Uterus (tissue), 2 donors: ENCODE measurements around the gene WAC.

Source experiments
- CTCF ChIP-seq, 4 experiments: fragments of 200-600 bp in 2 of 4; fragments of 450-650 bp in 2 of 4; sonication (generic) in 2 of 4; IDR thresholded peaks; one replicate each; pipeline ENCODE4 v1.5.1; 2016 to 2019; ENCODE audit warnings: antibody characterized with exemption in 4 of 4, mild to moderate bottlenecking in 2 of 4, moderate library complexity in 1 of 4
- POLR2A ChIP-seq, 2 donors: fragments of 450-650 bp; IDR thresholded peaks; one replicate each; pipeline ENCODE4 v1.6.1; 2016; ENCODE audit warnings: antibody characterized with exemption in 2 of 2, mild to moderate bottlenecking in 1 of 2, moderate library complexity in 1 of 2

- no peak for TF ChIP-seq CTCF (IDR thresholded peaks at IDR 0.05)
- TF ChIP-seq POLR2A (IDR thresholded peaks at IDR 0.05), result no peak
These were observed 53.3 kb downstream of the WAC start for GRCh38 chr10:28586176-28586575.
